ENCODE results near the gene SHC3. TPM values are rescaled to one million over a fixed set of nuclear protein-coding genes. Genes with fewer than 3 reads are reported as not detected.

Gene SHC3
- total RNA-seq, 1 experiment from 2014 or later: 0.66 TPM

DNA sequence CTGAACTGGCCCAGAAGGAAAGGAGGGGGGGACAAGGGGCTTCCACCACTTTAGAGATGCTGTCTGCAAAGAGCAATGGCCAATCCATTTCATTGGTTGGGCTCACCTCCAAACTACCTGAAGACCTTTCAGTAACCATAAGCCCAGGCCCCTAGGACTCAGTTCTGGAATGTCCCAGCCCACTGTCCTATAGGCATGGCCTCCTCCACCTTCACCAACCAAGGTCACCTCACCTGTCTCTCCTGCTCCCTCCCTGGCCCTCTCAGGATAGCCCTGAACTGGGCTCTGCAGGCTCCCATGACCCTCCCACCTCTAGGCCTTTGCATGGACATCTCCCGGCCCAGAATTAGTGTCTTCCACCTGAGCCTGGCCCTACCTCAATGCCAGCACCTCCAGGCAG, 165.0 kb downstream of the SHC3 start:
- H3K9me3 ChIP-seq (ENCODE audit: low read length): no peaks in the 10 kb centered on the region
- TF ChIP-seq EZH2 (IDR thresholded peaks at IDR 0.05; ENCODE audit: low read length, unreplicated experiment) (no peak), EZH2phosphoT487 (IDR thresholded peaks at IDR 0.05; ENCODE audit: borderline replicate concordance, low read length) (no peak)
- TF ChIP-seq, protein P1, sequence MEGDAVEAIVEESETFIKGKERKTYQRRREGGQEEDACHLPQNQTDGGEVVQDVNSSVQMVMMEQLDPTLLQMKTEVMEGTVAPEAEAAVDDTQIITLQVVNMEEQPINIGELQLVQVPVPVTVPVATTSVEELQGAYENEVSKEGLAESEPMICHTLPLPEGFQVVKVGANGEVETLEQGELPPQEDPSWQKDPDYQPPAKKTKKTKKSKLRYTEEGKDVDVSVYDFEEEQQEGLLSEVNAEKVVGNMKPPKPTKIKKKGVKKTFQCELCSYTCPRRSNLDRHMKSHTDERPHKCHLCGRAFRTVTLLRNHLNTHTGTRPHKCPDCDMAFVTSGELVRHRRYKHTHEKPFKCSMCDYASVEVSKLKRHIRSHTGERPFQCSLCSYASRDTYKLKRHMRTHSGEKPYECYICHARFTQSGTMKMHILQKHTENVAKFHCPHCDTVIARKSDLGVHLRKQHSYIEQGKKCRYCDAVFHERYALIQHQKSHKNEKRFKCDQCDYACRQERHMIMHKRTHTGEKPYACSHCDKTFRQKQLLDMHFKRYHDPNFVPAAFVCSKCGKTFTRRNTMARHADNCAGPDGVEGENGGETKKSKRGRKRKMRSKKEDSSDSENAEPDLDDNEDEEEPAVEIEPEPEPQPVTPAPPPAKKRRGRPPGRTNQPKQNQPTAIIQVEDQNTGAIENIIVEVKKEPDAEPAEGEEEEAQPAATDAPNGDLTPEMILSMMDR (conservative IDR thresholded peaks at IDR 0.05; ENCODE audit: low read depth, low read length): no peak
- H2AFZ ChIP-seq (ENCODE audit: low read length): no peak overlapping the region
- no peaks in the 10 kb centered on the region for H3K36me3 ChIP-seq (ENCODE audit: low read depth, low read length)
- intact Hi-C loops (cut with micrococcal nuclease): no loop called here
- H4K20me1 ChIP-seq (ENCODE audit: low read length): no peaks in the 10 kb centered on the region
- no peak overlapping the region for H3K27ac ChIP-seq (ENCODE audit: low read length)
- H3K9ac ChIP-seq (ENCODE audit: low read length): no peak overlapping the region
- no peak overlapping the region for H3K4me2 ChIP-seq (ENCODE audit: low read length)
- POLR2A ChIA-PET (ENCODE audit: unreplicated experiment): no interaction called here
- no peak for DNase-seq
- H3K4me3 ChIP-seq (ENCODE audit: low read length): no peak overlapping the region
- no peaks in the 10 kb centered on the region for H3K27me3 ChIP-seq (ENCODE audit: low read length)
- no peaks in the 10 kb centered on the region for H3K9me2 ChIP-seq (replicated peaks; ENCODE audit: low read length)
- no peaks in the 10 kb centered on the region for H3K79me2 ChIP-seq (ENCODE audit: low read length)
- H3F3A ChIP-seq (ENCODE audit: low read length, unreplicated experiment): no peaks in the 10 kb centered on the region
- no peaks in the 10 kb centered on the region for H3K4me1 ChIP-seq (ENCODE audit: insufficient read depth, low read length)
- CTCF ChIA-PET: no interaction called here
- no TSS peak for BruUV-seq (replicated peaks)
- no peak for ATAC-seq

DNA sequence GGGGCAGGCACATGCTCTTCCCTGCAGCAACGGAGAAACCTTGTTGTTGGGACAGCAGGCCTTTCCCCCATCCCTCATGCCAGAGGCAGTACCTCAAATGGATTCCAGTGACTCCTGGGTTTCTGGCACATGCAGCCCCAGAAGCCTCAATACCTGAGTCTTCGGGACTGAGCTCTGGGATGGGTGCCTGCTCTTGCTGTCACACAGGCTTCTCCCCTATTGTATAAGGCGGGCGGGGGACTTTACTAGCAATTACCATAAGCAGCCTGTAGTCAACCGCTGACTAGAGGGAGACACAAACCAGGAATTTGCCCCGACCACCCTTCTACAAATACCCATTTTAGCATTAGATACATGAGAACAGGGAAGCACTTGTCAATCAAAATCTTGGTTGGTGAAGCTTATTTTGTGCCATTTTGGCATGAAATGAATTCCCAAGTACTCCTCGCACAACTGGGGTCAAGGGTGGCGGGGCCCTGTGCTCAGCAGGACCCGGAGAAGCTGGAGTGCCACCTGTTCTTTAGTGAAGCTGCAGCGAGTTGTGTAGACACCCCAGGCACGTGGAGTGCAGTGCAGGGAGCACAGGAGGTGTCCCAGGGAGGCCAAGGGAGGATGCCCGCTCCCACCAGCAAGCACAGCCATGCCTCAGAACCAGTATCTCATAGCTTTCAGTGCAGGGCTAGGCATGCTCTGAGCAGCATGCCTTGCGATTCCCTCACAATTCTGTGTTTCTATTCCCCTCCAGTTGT, 166.2 kb downstream of the SHC3 start:
- BruUV-seq (replicated peaks): no TSS peak
- H4K20me1 ChIP-seq (ENCODE audit: low read length): no peaks in the 10 kb centered on the region
- ChIA-PET POLR2A (ENCODE audit: unreplicated experiment) (no interaction called here), CTCF (no interaction called here)
- H3K27me3 ChIP-seq (ENCODE audit: low read length): no peaks in the 10 kb centered on the region
- H3K9me2 ChIP-seq (replicated peaks; ENCODE audit: low read length): no peaks in the 10 kb centered on the region
- no peak overlapping the region for H3K4me3 ChIP-seq (ENCODE audit: low read length)
- H3K27ac ChIP-seq (ENCODE audit: low read length): no peak overlapping the region
- ATAC-seq (no peak), DNase-seq (no peak)
- no peaks in the 10 kb centered on the region for H3K36me3 ChIP-seq (ENCODE audit: low read depth, low read length)
- H3K4me1 ChIP-seq (ENCODE audit: insufficient read depth, low read length): no peaks in the 10 kb centered on the region
- H3K79me2 ChIP-seq (ENCODE audit: low read length): no peaks in the 10 kb centered on the region
- TF ChIP-seq EZH2 (IDR thresholded peaks at IDR 0.05; ENCODE audit: low read length, unreplicated experiment) (no peak), EZH2phosphoT487 (IDR thresholded peaks at IDR 0.05; ENCODE audit: borderline replicate concordance, low read length) (no peak)
- TF ChIP-seq, protein P1 (conservative IDR thresholded peaks at IDR 0.05; ENCODE audit: low read depth, low read length): no peak
- H2AFZ ChIP-seq (ENCODE audit: low read length): no peak overlapping the region
- no peak overlapping the region for H3K4me2 ChIP-seq (ENCODE audit: low read length)
- intact Hi-C loops (cut with micrococcal nuclease): no loop called here
- no peak overlapping the region for H3K9ac ChIP-seq (ENCODE audit: low read length)
- H3F3A ChIP-seq (ENCODE audit: low read length, unreplicated experiment): no peaks in the 10 kb centered on the region
- no peaks in the 10 kb centered on the region for H3K9me3 ChIP-seq (ENCODE audit: low read length)

DNA sequence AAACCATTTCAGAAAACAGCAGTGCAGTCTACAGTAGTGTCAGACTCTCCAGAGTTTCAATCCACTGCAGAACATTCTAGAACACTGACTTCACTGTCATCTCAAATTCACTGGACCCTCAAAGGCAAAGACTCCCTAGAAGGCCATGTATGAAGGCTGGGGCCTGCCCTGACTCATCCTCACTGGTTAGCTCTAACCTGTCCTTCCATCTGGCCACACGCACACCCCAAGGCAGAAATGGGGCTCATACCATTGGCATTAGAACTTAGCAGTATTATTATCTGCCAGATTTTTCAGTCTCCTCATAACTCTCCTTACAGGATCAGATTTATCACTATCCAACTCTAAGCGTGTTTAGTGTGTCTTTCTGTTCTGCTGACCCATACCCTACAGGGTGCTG, 166.9 kb downstream of the SHC3 start:
- BruUV-seq (replicated peaks): no TSS peak
- CTCF ChIA-PET: no interaction called here
- intact Hi-C loops (cut with micrococcal nuclease): no loop called here
- Histone ChIP-seq H3K9ac (ENCODE audit: low read length) (no peak overlapping the region), H3K9me2 (replicated peaks; ENCODE audit: low read length) (no peaks in the 10 kb centered on the region), H3K9me3 (ENCODE audit: low read length) (no peaks in the 10 kb centered on the region), H3K4me1 (ENCODE audit: insufficient read depth, low read length) (no peaks in the 10 kb centered on the region), H3K27me3 (ENCODE audit: low read length) (no peaks in the 10 kb centered on the region), H3F3A (ENCODE audit: low read length, unreplicated experiment) (no peaks in the 10 kb centered on the region), H3K4me2 (ENCODE audit: low read length) (no peak overlapping the region), H3K27ac (ENCODE audit: low read length) (no peak overlapping the region), H3K4me3 (ENCODE audit: low read length) (no peak overlapping the region), H2AFZ (ENCODE audit: low read length) (no peak overlapping the region), H3K36me3 (ENCODE audit: low read depth, low read length) (no peaks in the 10 kb centered on the region), H3K79me2 (ENCODE audit: low read length) (no peaks in the 10 kb centered on the region), H4K20me1 (ENCODE audit: low read length) (no peaks in the 10 kb centered on the region)
- no peak for TF ChIP-seq EZH2phosphoT487 (IDR thresholded peaks at IDR 0.05; ENCODE audit: borderline replicate concordance, low read length)
- TF ChIP-seq, protein P1 (conservative IDR thresholded peaks at IDR 0.05; ENCODE audit: low read depth, low read length): no peak
- no peak for TF ChIP-seq EZH2 (IDR thresholded peaks at IDR 0.05; ENCODE audit: low read length, unreplicated experiment)
- POLR2A ChIA-PET (ENCODE audit: unreplicated experiment): no interaction called here
- no peak for DNase-seq
- ATAC-seq: no peak
